HG03108 (cell line): ENCODE results near the gene ADORA1.

Source experiments
- ATAC-seq: cut with Tn5 transposase; IDR thresholded peaks from one replicate; pipeline ENCODE4 v1.9.1; 2021; ENCODE audit warnings: moderate library complexity; ENCODE audit not compliant: unreplicated experiment

Gene ADORA1

DNA sequence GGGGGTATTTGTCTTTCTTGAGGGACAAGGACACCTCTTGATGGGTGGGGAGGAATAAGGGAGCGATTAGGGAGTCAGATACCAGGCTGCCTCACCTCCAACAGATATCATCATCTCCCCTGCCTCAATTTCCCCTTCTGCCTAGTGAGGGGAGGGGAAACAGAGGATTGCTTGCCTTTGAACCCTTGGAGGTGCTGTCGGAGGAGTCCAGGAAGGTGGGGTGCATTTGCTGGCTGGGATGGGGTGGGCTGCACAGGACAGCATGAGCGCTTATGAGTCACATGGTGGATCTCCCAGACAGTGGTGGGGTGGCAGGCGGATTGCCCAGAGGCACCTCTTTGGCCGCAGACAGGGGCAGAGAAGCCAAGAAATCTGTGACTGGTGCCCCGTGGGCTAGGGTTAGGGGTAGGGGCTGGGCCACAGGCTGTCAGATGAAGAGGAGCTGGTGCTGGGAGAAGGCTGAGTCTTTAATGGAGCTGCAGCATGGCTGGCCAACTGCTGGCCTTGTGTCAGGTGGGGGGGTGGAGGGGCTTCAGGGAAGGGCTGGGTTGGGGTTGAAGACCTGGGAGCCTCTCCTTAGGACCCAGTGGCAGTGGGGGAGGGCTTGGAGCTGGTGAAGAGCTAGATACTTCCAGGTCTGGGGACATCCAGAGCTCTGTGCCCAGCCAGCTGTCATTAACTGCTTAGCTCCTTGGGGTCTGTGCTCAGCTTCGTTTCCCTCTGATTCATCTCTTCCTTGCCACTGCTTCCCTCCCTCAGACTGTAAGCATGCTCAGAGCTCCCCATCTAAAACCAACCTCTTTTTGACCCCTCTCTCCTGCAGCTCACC, 7.0 kb upstream of the ADORA1 start:
- ATAC-seq, result no peak

GRCh38 chr1:203121186-203122015, 6.1 kb upstream of the ADORA1 start:
- ATAC-seq, result no peak

- ATAC-seq, result no peak
Observed at GRCh38 chr1:203122159-203122558, 5.4 kb upstream of the ADORA1 start.

GRCh38 chr1:203124011-203124410, 3.5 kb upstream of the ADORA1 start:
- no peak for ATAC-seq

GRCh38 chr1:203124546-203125317, 2.8 kb upstream of the ADORA1 start:
- ATAC-seq, result no peak

DNA sequence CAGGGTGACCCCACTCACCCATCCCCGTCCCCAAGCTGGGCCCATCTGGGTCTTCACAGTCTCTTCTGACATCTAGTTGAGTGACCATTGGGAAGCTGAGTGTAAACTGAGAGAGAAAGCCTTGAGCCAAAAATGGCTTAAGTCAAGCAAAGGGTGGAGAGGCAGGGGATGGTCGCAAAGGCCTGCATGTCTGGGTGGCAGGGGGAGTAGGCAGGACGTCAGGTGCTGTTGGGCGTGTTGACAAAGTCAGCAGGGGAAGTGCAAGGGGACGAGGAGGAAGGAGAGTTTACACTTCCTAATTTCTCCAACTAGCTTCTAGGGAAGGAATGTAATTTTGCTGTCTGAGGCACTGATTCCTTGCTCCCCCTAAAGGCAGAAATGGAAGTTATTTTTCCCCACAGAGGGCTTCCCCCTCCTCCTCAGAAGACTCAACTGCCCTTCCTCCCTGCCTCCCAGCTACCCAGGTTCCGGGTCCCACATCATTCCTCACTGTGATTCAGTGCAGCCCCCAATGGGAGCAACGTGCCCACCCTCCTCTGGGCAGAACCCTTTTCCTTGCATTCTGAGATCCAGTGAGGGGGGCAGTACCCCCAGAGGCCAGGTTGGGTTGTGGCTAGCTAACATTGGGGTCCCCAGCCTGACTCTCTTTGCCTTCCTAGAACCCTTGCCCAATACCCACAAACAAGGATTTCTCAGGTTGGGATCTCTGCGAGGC, 1.2 kb upstream of the ADORA1 start:
- ATAC-seq, result no peak

- ATAC-seq, result no peak
Observed at GRCh38 chr1:203126866-203127665, 460 bp upstream of the ADORA1 start.

- no peak for ATAC-seq
Observed at GRCh38 chr1:203128431-203128715, 847 bp downstream of the ADORA1 start.

DNA sequence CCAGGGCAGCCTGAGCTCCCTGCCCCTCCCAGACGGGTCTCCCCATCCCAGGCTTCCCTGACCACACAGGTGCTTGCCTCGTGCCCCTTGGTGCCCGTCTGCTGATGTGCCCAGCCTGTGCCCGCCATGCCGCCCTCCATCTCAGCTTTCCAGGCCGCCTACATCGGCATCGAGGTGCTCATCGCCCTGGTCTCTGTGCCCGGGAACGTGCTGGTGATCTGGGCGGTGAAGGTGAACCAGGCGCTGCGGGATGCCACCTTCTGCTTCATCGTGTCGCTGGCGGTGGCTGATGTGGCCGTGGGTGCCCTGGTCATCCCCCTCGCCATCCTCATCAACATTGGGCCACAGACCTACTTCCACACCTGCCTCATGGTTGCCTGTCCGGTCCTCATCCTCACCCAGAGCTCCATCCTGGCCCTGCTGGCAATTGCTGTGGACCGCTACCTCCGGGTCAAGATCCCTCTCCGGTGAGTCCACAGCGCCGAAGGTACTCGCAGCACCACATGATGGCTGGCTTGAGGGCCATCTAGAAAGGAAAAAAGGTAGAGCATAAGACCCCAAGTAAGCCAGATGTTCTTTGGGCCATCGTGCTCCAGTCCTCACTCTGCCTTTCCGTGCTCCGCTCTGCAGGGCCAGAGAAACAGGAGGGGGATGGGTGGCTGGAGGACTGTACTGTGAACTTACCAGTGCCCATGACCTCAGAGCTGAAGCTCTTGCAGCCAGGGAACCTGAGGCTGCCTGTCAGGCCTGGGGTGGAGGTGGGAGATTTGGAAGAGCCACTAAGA, 1.4 kb downstream of the ADORA1 start:
- ATAC-seq, result no peak

DNA sequence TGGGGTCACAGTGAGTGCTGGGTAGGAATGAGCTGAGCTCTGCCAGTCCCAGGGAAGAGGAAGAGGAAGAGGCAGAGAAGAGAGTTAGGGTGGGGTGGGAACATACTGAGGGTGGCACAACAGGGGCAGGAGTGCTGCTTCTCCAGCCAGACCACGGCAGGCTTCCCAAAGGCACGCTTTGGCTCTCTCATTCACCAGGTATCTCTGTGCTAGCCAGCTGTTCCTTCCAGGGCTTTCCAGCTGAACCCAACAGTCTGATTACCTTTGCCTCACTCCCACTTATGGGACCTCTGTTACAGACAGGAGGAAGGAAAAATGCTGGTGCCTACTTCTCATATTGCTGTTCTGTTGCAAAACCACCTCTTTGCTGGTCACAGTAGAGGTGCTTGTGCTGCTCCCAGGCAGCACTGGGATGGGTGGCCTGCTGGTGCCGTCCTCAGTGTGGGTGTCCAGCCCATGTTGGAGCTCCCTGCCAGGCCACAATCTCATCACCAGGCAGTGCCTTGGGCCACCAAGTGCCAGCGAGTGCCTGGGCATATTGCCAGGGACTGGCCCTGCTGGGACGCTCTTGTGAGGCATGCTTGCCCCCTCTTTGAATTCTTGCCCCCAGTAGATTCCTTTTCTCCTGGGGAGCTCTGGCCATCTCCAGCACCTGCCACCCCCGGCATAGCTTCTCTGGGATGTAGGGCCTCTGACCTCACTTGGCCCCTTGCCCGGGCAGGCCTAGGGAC, 2.1 kb downstream of the ADORA1 start:
- ATAC-seq, result no peak

DNA sequence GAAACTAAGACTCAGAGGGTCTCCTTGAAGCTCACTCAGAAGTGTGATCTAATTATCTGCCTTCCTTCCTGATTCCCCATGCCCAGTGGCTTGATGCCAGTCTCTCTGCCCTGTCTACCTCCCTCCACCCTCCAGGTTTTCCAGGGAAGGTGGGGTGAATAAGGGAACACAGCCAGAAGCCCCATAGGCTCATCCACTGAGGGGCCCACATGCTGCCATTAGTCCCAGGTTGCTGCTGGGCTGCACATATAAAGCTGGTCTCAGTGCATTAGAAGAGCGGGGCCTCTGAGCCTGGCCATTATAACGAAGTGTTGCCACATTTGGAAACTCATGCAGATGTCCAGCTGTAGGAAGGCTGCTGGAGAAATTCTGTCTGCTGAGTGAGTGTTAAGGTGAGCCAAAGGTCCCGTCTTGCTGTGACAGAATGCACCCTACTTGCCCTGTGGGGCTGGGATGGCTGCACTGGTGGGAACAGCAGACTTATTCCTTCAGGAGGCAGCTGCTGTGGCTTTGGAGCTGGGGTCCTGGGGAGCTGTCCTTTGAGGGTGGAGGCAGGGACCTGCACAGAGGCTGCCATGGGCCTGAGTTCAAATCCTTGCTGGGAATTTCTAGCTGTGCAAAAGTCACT, 2.9 kb downstream of the ADORA1 start:
- ATAC-seq, result no peak

DNA sequence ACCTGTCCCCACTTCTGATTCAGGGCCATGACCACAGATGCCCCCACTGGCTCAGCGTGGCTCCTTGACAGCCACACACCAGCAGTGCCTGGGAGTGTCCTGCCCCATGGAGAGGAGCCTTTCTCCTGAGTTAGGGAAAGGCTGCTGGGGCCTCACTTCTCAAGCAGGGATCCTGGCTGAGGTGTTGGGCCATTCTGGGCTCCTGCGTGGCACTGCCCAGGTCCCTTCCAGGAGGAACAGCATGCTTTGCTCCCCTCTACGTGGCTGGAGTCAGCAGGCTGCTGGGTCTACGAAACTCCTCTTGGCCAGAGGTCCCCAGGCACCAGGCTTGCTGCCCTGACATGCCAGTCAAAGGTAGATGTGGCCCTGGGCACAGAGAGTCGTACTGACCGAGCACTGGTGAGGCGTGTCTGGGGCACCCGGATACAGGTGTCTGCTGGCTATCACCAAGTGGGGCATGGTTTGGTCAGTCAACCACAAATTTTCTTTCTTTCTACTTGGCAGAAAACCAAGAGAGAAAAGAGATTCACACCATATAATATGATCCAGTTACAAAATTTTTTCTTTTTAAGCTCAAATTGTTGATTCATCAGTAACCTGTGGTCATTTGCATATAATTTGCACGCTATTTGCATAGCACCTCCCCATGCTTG, 4.1 kb downstream of the ADORA1 start:
- no peak for ATAC-seq

- no peak for ATAC-seq
Observed at GRCh38 chr1:203133970-203134725, 6.6 kb downstream of the ADORA1 start.

GRCh38 chr1:203135636-203136305, 8.2 kb downstream of the ADORA1 start:
- ATAC-seq, result no peak

- ATAC-seq, result no peak
Observed at GRCh38 chr1:203136409-203137042, 9.0 kb downstream of the ADORA1 start.

DNA sequence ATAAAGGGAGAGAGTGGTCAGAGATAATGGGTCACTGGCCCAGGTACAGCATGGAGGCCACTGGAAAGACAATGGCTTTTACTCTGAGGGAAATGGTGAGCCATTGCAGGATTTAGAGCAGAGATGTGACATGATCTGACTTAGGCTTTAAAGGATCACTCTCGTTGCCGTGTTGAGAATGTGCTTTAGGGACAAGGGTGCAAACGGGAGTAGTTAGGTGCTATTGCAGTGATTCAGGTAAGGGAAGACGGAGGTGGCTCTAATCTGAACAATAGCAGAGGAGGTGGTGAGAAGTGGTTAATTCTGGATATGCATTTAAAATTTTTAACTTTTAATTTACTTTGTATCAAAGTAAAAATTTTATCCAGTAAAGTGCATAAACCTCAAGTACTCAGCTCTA, 9.8 kb downstream of the ADORA1 start:
- ATAC-seq, result no peak
